Measurements from ENCODE around the gene NLRP5. TPM values are rescaled to one million over a fixed set of nuclear protein-coding genes. Genes with fewer than 3 reads are reported as not detected.

Gene NLRP5
- total and polyA plus RNA-seq, 5 donors, result not detected

GRCh38 chr19:56076498-56076897, 89.9 kb downstream of the NLRP5 start:
- WGBS, result 5% methylated on average over 5 of the region's 5 CpGs
- H3K27me3 ChIP-seq (ENCODE audit: control insufficient read depth, insufficient read depth), result no peaks in the 10 kb centered on the region
- intact Hi-C loops (cut with DNase I), result loop anchor here in 3 of 4 donors (2.0 to 10.0 kb wide), 5 partner anchors 96 to 278 kb away; no protein-coding TSS in a partner anchor
- H3K9me3 ChIP-seq (ENCODE audit: control insufficient read depth, low read length), result no peaks in the 10 kb centered on the region
- DNase-seq, result peak in 2 of 3 donors; percentile 65 to 79
- H3K4me3 ChIP-seq (ENCODE audit: low read length), result no peak overlapping the region
- no peaks in the 10 kb centered on the region for H3K4me1 ChIP-seq (ENCODE audit: control insufficient read depth, insufficient read depth, low read length)
- no peak overlapping the region for H3K27ac ChIP-seq (ENCODE audit: low read length)
- peak; percentile 44 to 59 for ATAC-seq

GRCh38 chr19:56079609-56080008, 93.0 kb downstream of the NLRP5 start:
- Histone ChIP-seq H3K4me3 (ENCODE audit: low read length) (no peak overlapping the region), H3K4me1 (ENCODE audit: control insufficient read depth, insufficient read depth, low read length) (no peaks in the 10 kb centered on the region), H3K27ac (ENCODE audit: low read length) (no peak overlapping the region), H3K9me3 (ENCODE audit: control insufficient read depth, low read length) (no peaks in the 10 kb centered on the region), H3K27me3 (ENCODE audit: control insufficient read depth, insufficient read depth) (no peaks in the 10 kb centered on the region)
- intact Hi-C loops (cut with DNase I), result loop anchor here in 3 of 4 donors (5.0 to 10.0 kb wide), 4 partner anchors 93 to 275 kb away; no protein-coding TSS in a partner anchor
- DNase-seq (no peak), ATAC-seq (no peak)
- 51% methylated on average over 7 of the region's 7 CpGs for WGBS

- intact Hi-C loops (cut with DNase I), result no loop called here
- DNase-seq, result peak; percentile 84 to 94 (median 91)
- Histone ChIP-seq H3K4me1 (ENCODE audit: control insufficient read depth, insufficient read depth, low read length) (no peaks in the 10 kb centered on the region), H3K27ac (ENCODE audit: low read length) (no peak overlapping the region), H3K27me3 (ENCODE audit: control insufficient read depth, insufficient read depth) (no peaks in the 10 kb centered on the region), H3K9me3 (ENCODE audit: control insufficient read depth, low read length) (no peaks in the 10 kb centered on the region), H3K4me3 (ENCODE audit: low read length) (peak overlapping the region; percentile 5)
- WGBS, result 3% methylated on average over 36 of the region's 36 CpGs
- peak; percentile 67 to 82 for ATAC-seq
Measured at GRCh38 chr19:56080669-56081401, 94.3 kb downstream of the NLRP5 start.

- 57% methylated on average over 9 of the region's 9 CpGs for WGBS
- Histone ChIP-seq H3K27ac (ENCODE audit: low read length) (no peak overlapping the region), H3K4me3 (ENCODE audit: low read length) (no peak overlapping the region), H3K9me3 (ENCODE audit: control insufficient read depth, low read length) (no peaks in the 10 kb centered on the region), H3K27me3 (ENCODE audit: control insufficient read depth, insufficient read depth) (no peaks in the 10 kb centered on the region), H3K4me1 (ENCODE audit: control insufficient read depth, insufficient read depth, low read length) (no peaks in the 10 kb centered on the region)
- DNase-seq (no peak), ATAC-seq (no peak)
- intact Hi-C loops (cut with DNase I), result no loop called here
Measured at GRCh38 chr19:56083668-56084067, 97.1 kb downstream of the NLRP5 start.

GRCh38 chr19:56084835-56085536, 98.4 kb downstream of the NLRP5 start:
- Histone ChIP-seq H3K27me3 (ENCODE audit: control insufficient read depth, insufficient read depth) (no peaks in the 10 kb centered on the region), H3K4me1 (ENCODE audit: control insufficient read depth, insufficient read depth, low read length) (no peaks in the 10 kb centered on the region), H3K27ac (ENCODE audit: low read length) (no peak overlapping the region), H3K4me3 (ENCODE audit: low read length) (no peak overlapping the region), H3K9me3 (ENCODE audit: control insufficient read depth, low read length) (no peaks in the 10 kb centered on the region)
- intact Hi-C loops (cut with DNase I), result no loop called here
- DNase-seq (no peak), ATAC-seq (no peak)
- 82% methylated on average over 18 of the region's 18 CpGs for WGBS

- WGBS, result 87% methylated on average over 10 of the region's 10 CpGs
- DNase-seq (no peak), ATAC-seq (no peak)
- no peaks in the 10 kb centered on the region for H3K9me3 ChIP-seq (ENCODE audit: control insufficient read depth, low read length)
- no peaks in the 10 kb centered on the region for H3K27me3 ChIP-seq (ENCODE audit: control insufficient read depth, insufficient read depth)
- H3K27ac ChIP-seq (ENCODE audit: low read length), result no peak overlapping the region
- H3K4me1 ChIP-seq (ENCODE audit: control insufficient read depth, insufficient read depth, low read length), result no peaks in the 10 kb centered on the region
- no peak overlapping the region for H3K4me3 ChIP-seq (ENCODE audit: low read length)
- intact Hi-C loops (cut with DNase I), result no loop called here
Measured at GRCh38 chr19:56085571-56086275, 99.1 kb downstream of the NLRP5 start.

GRCh38 chr19:56086671-56087430, 100.3 kb downstream of the NLRP5 start:
- H3K4me1 ChIP-seq (ENCODE audit: control insufficient read depth, insufficient read depth, low read length), result peaks cover 3% of the 10 kb centered on the region
- no peaks in the 10 kb centered on the region for H3K9me3 ChIP-seq (ENCODE audit: control insufficient read depth, low read length)
- no peak overlapping the region for H3K27ac ChIP-seq (ENCODE audit: low read length)
- intact Hi-C loops (cut with DNase I), result no loop called here
- 76% methylated on average over 49 of the region's 49 CpGs for WGBS
- no peak overlapping the region for H3K4me3 ChIP-seq (ENCODE audit: low read length)
- peak in 1 of 2 donors; percentile 24 for ATAC-seq
- no peaks in the 10 kb centered on the region for H3K27me3 ChIP-seq (ENCODE audit: control insufficient read depth, insufficient read depth)
- peak in 1 of 3 donors; percentile 54 for DNase-seq

GRCh38 chr19:56087647-56088496, 101.3 kb downstream of the NLRP5 start:
- H3K4me1 ChIP-seq (ENCODE audit: control insufficient read depth, insufficient read depth, low read length), result peaks cover 3% of the 10 kb centered on the region
- no peaks in the 10 kb centered on the region for H3K9me3 ChIP-seq (ENCODE audit: control insufficient read depth, low read length)
- H3K27ac ChIP-seq (ENCODE audit: low read length), result no peak overlapping the region
- 75% methylated on average over 103 of the region's 104 CpGs for WGBS
- intact Hi-C loops (cut with DNase I), result no loop called here
- ATAC-seq (peak in 1 of 2 donors; percentile 75), DNase-seq (peak in 1 of 3 donors; percentile 62)
- H3K27me3 ChIP-seq (ENCODE audit: control insufficient read depth, insufficient read depth), result no peaks in the 10 kb centered on the region
- H3K4me3 ChIP-seq (ENCODE audit: low read length), result no peak overlapping the region

GRCh38 chr19:56088497-56089215, 102.1 kb downstream of the NLRP5 start:
- Histone ChIP-seq H3K27me3 (ENCODE audit: control insufficient read depth, insufficient read depth) (no peaks in the 10 kb centered on the region), H3K9me3 (ENCODE audit: control insufficient read depth, low read length) (no peaks in the 10 kb centered on the region), H3K4me3 (ENCODE audit: low read length) (no peak overlapping the region), H3K4me1 (ENCODE audit: control insufficient read depth, insufficient read depth, low read length) (peaks cover 3% of the 10 kb centered on the region), H3K27ac (ENCODE audit: low read length) (no peak overlapping the region)
- 96% methylated on average over 66 of the region's 66 CpGs for WGBS
- intact Hi-C loops (cut with DNase I), result no loop called here
- ATAC-seq (no peak), DNase-seq (no peak)
